HG03460 (cell line): ENCODE measurements around the gene C1orf87.

Source experiments
- ATAC-seq: cut with Tn5 transposase; IDR thresholded peaks from one replicate; pipeline ENCODE4 v1.9.1; 2021; ENCODE audit not compliant: unreplicated experiment

The C1orf87 gene

GRCh38 chr1:60065199-60065598, 8.4 kb downstream of the C1orf87 start:
- ATAC-seq = no peak

- no peak for ATAC-seq
Observed at GRCh38 chr1:60063561-60063960, 10.0 kb downstream of the C1orf87 start.

- ATAC-seq = no peak
Observed at GRCh38 chr1:60059468-60059867, 14.1 kb downstream of the C1orf87 start.

- no peak for ATAC-seq
Observed at GRCh38 chr1:60055336-60055735, 18.2 kb downstream of the C1orf87 start.

GRCh38 chr1:60054374-60054773, 19.2 kb downstream of the C1orf87 start:
- ATAC-seq = no peak

GRCh38 chr1:60052601-60053000, 21.0 kb downstream of the C1orf87 start:
- no peak for ATAC-seq

- no peak for ATAC-seq
Observed at GRCh38 chr1:60051191-60051590, 22.4 kb downstream of the C1orf87 start.

- ATAC-seq = no peak
Observed at GRCh38 chr1:60049188-60049587, 24.4 kb downstream of the C1orf87 start.

- no peak for ATAC-seq
Observed at GRCh38 chr1:60044881-60045280, 28.7 kb downstream of the C1orf87 start.

- no peak for ATAC-seq
Observed at GRCh38 chr1:60041783-60042182, 31.8 kb downstream of the C1orf87 start.

- ATAC-seq = no peak
Observed at GRCh38 chr1:60037669-60038068, 35.9 kb downstream of the C1orf87 start.

GRCh38 chr1:60036856-60037460, 36.6 kb downstream of the C1orf87 start:
- no peak for ATAC-seq

- ATAC-seq = no peak
Observed at GRCh38 chr1:60035921-60036320, 37.6 kb downstream of the C1orf87 start.

- ATAC-seq = no peak
Observed at GRCh38 chr1:60034999-60035398, 38.6 kb downstream of the C1orf87 start.

GRCh38 chr1:60033066-60033465, 40.5 kb downstream of the C1orf87 start:
- no peak for ATAC-seq

GRCh38 chr1:60031146-60031545, 42.4 kb downstream of the C1orf87 start:
- no peak for ATAC-seq

- ATAC-seq = no peak
Observed at GRCh38 chr1:60025552-60025951, 48.0 kb downstream of the C1orf87 start.

- no peak for ATAC-seq
Observed at GRCh38 chr1:60017508-60018205, 55.9 kb downstream of the C1orf87 start.

- no peak for ATAC-seq
Observed at GRCh38 chr1:60010690-60011089, 62.9 kb downstream of the C1orf87 start.

- no peak for ATAC-seq
Observed at GRCh38 chr1:60008500-60008899, 65.1 kb downstream of the C1orf87 start.

GRCh38 chr1:60000625-60001024, 72.9 kb downstream of the C1orf87 start:
- ATAC-seq = no peak

GRCh38 chr1:59999746-60000145, 73.8 kb downstream of the C1orf87 start:
- ATAC-seq = no peak

- ATAC-seq = no peak
Observed at GRCh38 chr1:59999006-59999405, 74.6 kb downstream of the C1orf87 start.
